Superior temporal gyrus (tissue), 1 donor: ENCODE results near the gene AMDHD1.
A peak's percentile ranks its signal among the peaks of the same experiment; 100 is the strongest.

ENCODE experiments used
- DNase-seq: peaks from one replicate; pipeline ENCODE4 v3.0.0-alpha.2; 2016; ENCODE audit errors: extremely low spot score

Gene AMDHD1

GRCh38 chr12:95995238-95996031, 52.3 kb downstream of the AMDHD1 start:
- DNase-seq = no peak

- DNase-seq = no peak
These were observed 53.0 kb downstream of the AMDHD1 start, which contains the start of gene HAL for GRCh38 chr12:95996034-95996658. TSS of gene HAL (minus strand) at chr12:95996344. CDS start at chr12:95995910, 434 bp downstream.

GRCh38 chr12:95997276-95997675, 54.1 kb downstream of the AMDHD1 start:
- DNase-seq = no peak

- no peak for DNase-seq
These were observed 54.9 kb downstream of the AMDHD1 start for GRCh38 chr12:95997911-95998510.

- DNase-seq = peak; percentile 84
These were observed 55.6 kb downstream of the AMDHD1 start for GRCh38 chr12:95998611-95999286.

GRCh38 chr12:95999484-95999883, 56.4 kb downstream of the AMDHD1 start:
- no peak for DNase-seq

GRCh38 chr12:96000858-96001257, 57.7 kb downstream of the AMDHD1 start:
- no peak for DNase-seq

GRCh38 chr12:96006727-96007126, 63.6 kb downstream of the AMDHD1 start:
- DNase-seq = no peak

GRCh38 chr12:96007729-96008128, 64.6 kb downstream of the AMDHD1 start:
- no peak for DNase-seq

GRCh38 chr12:96014943-96015599, 71.9 kb downstream of the AMDHD1 start:
- no peak for DNase-seq

- no peak for DNase-seq
These were observed 72.5 kb downstream of the AMDHD1 start for GRCh38 chr12:96015672-96016071.
